Head of caudate nucleus (tissue), 42 donors: ENCODE data around the gene ERMAP.
"Not testable (repeated sequence)": the region's sequence is repeated elsewhere in the genome, so short reads cannot be mapped to it uniquely, and the experiment has no call there.

Source experiments
- DNase-seq, 42 donors: peaks; one replicate each; pipeline versions ENCODE4 v3.0.0 to v3.0.0-alpha.2; 2020 to 2021; ENCODE audit warnings: mixed read lengths in 7 of 42
- intact Hi-C: fragments of 100-400 bp; cut with DNase I; formaldehyde crosslinking; loops from one replicate; pipeline ENCODE4 v1.15.0; 2022

Gene ERMAP

GRCh38 chr1:42856554-42856953 is 39.6 kb downstream of the ERMAP start:
- DNase-seq, intact Hi-C loops: not testable (repeated sequence)

GRCh38 chr1:42859366-42859765 is 42.4 kb downstream of the ERMAP start:
- intact Hi-C loops, DNase-seq: not testable (repeated sequence)

- intact Hi-C loops = no loop called here
- DNase-seq = no peak
Observed at GRCh38 chr1:42860339-42861013, 43.6 kb downstream of the ERMAP start.

GRCh38 chr1:42861014-42861399 is 44.1 kb downstream of the ERMAP start:
- intact Hi-C loops = no loop called here
- no peak for DNase-seq

- DNase-seq = no peak
- intact Hi-C loops = no loop called here
Observed at GRCh38 chr1:42866549-42866948, 49.6 kb downstream of the ERMAP start.

GRCh38 chr1:42868466-42868865 is 51.5 kb downstream of the ERMAP start:
- DNase-seq, intact Hi-C loops: not testable (repeated sequence)

GRCh38 chr1:42869254-42869653 is 52.3 kb downstream of the ERMAP start:
- intact Hi-C loops, DNase-seq: not testable (repeated sequence)

- intact Hi-C loops, DNase-seq: not testable (repeated sequence)
Observed at GRCh38 chr1:42869751-42870150, 52.8 kb downstream of the ERMAP start.

- intact Hi-C loops, DNase-seq: not testable (repeated sequence)
Observed at GRCh38 chr1:42873108-42873507, 56.2 kb downstream of the ERMAP start.

- intact Hi-C loops = no loop called here
- DNase-seq = no peak
Observed at GRCh38 chr1:42873670-42874069, 56.7 kb downstream of the ERMAP start.

GRCh38 chr1:42876009-42876408 is 59.1 kb downstream of the ERMAP start:
- no peak for DNase-seq
- intact Hi-C loops = no loop called here

GRCh38 chr1:42877380-42877779 is 60.5 kb downstream of the ERMAP start:
- intact Hi-C loops = no loop called here
- no peak for DNase-seq

GRCh38 chr1:42880384-42880783 is 63.5 kb downstream of the ERMAP start:
- intact Hi-C loops = no loop called here
- DNase-seq = no peak

- DNase-seq = no peak
- intact Hi-C loops = no loop called here
Observed at GRCh38 chr1:42886046-42886739, 69.3 kb downstream of the ERMAP start.

GRCh38 chr1:42886800-42887199 is 69.9 kb downstream of the ERMAP start:
- intact Hi-C loops = no loop called here
- no peak for DNase-seq

- DNase-seq = no peak
- intact Hi-C loops = no loop called here
Observed at GRCh38 chr1:42887366-42887765, 70.4 kb downstream of the ERMAP start.

- intact Hi-C loops = no loop called here
Observed at GRCh38 chr1:42888013-42888633, 71.2 kb downstream of the ERMAP start.

GRCh38 chr1:42889264-42889663 is 72.3 kb downstream of the ERMAP start:
- DNase-seq = no peak
- intact Hi-C loops = no loop called here

More at GRCh38 chr1:42888013-42888633, 71.2 kb downstream of the ERMAP start:
- no peak for DNase-seq

- peak in 11 of 42 donors; percentile 2 to 62 (median 24) for DNase-seq
Observed at GRCh38 chr1:42891465-42892138, 74.7 kb downstream of the ERMAP start.

More at GRCh38 chr1:42891465-42892138, 74.7 kb downstream of the ERMAP start:
- intact Hi-C loops = no loop called here
